ENCODE measurements around the gene SASH3.

GRCh38 chrX:129791336-129791735, 11.6 kb downstream of the SASH3 start:
- TF ChIP-seq, protein P1, sequence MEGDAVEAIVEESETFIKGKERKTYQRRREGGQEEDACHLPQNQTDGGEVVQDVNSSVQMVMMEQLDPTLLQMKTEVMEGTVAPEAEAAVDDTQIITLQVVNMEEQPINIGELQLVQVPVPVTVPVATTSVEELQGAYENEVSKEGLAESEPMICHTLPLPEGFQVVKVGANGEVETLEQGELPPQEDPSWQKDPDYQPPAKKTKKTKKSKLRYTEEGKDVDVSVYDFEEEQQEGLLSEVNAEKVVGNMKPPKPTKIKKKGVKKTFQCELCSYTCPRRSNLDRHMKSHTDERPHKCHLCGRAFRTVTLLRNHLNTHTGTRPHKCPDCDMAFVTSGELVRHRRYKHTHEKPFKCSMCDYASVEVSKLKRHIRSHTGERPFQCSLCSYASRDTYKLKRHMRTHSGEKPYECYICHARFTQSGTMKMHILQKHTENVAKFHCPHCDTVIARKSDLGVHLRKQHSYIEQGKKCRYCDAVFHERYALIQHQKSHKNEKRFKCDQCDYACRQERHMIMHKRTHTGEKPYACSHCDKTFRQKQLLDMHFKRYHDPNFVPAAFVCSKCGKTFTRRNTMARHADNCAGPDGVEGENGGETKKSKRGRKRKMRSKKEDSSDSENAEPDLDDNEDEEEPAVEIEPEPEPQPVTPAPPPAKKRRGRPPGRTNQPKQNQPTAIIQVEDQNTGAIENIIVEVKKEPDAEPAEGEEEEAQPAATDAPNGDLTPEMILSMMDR (IDR thresholded peaks at IDR 0.05): no peak
- TF ChIP-seq POLR2A (IDR thresholded peaks at IDR 0.05): no peak
